ENCODE results near the gene SLAIN1.
A peak's percentile ranks its signal among the peaks of the same experiment; 100 is the strongest.
"Not testable (repeated sequence)": the region's sequence is repeated elsewhere in the genome, so short reads cannot be mapped to it uniquely, and the experiment has no call there.

The SLAIN1 gene

DNA sequence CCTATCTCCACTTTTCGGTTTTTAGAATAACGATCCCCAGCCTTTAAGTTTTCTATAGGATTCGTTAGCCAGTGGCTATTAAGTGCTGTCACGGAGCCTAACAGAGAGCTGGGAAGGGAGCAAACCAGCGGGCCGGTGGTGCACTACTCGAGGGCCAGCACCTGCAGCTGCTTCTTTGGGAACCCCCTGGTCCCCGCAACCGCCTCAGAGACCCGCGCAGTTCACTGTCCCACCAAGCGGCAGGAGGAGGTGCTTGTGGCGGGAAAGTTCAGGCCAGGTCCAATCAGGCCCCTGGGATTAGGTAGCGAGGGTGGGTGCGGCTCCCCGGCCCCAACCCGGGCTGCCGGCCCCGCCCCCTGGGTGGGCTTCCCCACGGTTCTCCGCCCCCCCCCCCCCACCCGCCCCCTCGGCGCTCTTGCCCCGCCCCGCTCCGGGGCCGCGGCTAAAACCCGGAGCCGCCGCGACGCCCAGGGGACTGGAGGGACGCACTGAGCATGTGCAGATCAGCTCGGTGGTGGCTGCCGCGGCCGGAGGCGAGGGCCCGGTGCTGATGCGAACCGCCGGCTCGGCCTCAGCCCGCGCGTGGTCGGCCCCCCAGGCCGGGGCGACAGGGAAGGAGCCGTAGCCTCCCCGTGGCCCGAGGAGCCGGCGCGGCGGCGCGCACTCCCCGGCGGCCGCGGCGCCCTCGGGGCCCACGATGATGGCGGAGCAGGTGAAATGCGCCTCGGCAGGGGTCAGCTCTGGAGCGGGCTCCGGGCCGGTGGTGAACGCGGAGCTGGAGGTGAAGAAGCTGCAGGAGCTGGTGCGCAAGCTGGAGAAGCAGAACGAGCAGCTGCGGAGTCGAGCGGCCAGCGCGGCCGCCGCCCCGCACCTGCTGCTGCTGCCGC lies at the start of gene SLAIN1:
SLAIN1 (plus strand) TSS at position 471 of the 887 bp plus-strand sequence; CDS start at position 698, 227 bp downstream.
- DNase-seq = peak; percentile 60

GRCh38 chr13:77650409-77650808 lies 47.1 kb upstream of the SLAIN1 start:
- DNase-seq = no peak

DNA sequence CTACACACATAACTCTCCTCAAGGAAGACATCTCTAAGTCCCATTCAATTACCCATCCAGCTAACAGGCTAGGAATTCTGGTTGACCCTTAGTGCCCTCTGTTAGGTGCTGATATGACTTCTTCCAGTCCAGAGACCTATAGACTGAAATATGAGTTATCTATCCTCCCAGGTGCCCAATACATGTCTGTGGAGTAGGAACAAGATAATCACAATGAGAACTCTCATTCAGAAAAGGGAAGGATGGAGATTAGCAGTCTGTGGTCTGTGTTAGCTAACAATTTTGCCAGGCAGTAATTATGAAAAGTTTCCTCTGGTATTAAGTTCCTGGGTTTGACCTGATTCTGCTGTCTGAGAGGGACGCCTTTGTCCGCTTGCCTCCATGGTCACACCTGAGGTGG lies 44.2 kb upstream of the SLAIN1 start:
- DNase-seq = no peak

GRCh38 chr13:77660016-77660415 lies 37.5 kb upstream of the SLAIN1 start:
- DNase-seq = not testable (repeated sequence)

DNA sequence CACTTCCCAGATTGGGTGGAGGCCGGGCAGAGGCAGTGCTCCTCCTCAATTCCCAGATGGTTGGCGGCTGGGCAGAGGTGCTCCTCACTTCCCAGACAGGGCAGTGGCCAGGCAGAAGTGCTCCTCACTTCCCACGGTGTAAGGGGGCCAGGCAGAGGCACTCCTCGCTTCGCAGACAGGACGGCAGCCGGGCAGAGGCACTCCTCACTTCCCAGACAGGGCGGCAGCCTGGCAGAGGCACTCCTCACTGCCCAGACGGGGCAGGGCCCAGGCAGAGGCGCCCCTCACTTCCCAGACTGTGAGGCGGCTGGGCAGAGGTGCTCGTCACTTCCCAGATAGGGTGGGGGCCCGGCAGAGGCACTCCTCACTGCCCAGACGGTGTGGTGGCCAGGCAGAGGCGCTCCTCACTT lies 36.6 kb upstream of the SLAIN1 start:
- DNase-seq = no peak

- DNase-seq = not testable (repeated sequence)
Observed at GRCh38 chr13:77662301-77662700, 35.2 kb upstream of the SLAIN1 start.

DNA sequence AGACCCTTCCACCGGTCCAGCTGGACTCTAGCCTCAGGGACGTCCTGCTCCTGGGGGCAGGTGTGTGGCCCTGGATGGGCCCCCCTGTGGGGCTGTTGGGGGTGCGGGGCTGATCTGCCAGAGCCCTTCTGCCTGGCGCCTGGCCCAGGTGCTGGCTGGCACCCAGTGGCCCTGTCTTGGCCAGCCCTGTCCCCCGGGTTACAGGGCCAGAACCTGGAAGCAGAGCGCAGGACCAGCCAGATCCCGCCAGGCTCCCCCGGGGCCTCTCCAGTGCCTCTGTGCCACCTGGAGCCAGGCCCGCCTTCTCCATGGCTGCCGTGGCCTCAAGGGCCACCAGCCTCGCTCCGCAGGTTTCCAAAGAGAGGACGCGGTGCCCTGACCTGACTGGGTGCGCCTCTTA lies 34.7 kb upstream of the SLAIN1 start:
- not testable (repeated sequence) for DNase-seq

GRCh38 chr13:77674852-77675251 lies 22.6 kb upstream of the SLAIN1 start:
- DNase-seq = no peak

GRCh38 chr13:77678691-77679235 lies 18.7 kb upstream of the SLAIN1 start:
- no peak for DNase-seq

DNA sequence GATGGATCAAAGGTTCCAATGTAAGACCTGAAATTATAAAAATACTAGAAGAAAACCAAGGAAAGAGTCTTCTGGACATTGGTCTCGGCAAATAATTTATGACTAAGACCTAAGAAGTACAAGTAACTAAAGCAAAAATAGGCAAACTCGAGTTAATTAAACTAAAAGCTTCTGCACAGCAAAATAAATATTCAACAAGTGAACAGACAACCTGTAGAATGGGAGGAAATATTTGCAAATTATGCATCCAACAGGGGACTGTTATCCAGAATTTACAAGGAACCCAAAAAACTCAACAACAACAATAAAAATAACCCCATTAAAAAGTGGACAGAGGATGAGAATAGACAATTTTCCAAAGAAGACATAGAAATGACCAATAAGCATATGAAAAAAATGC lies 9.7 kb upstream of the SLAIN1 start:
- DNase-seq = no peak

- DNase-seq = no peak
Observed at GRCh38 chr13:77691871-77692270, 5.6 kb upstream of the SLAIN1 start.

DNA sequence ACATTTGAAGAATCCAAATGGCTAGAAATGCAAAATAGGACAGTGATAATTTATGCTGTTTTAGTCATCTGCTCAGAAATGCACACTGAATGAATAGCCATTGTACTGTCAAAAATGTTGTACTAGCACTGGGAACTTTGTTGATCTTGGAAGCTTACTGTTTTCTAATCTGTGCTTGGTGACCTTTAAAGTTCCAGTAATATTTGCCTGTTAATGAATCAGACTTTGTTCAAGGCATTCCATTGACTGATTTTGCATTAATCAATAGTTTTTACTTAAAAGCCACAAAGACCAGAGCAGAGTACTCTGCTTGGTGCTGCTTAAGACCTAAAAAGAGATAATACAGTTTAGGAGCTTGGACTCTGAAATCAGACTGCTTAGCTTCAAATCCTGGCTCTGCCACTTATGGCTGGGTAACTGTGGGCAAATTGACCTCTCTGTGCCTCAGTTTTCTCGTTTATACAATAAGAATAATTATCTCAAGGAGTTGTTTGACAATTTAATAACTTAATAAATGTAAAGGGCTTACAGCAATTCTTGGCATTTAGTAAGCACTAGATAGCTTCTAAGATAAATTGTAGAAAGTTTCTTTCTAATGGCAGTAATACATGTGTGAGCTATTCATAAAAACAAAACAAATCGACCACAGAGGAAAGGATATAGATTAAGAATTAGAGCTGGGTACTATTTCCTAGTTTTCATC lies 4.6 kb upstream of the SLAIN1 start:
- DNase-seq = no peak

- DNase-seq = no peak
Observed at GRCh38 chr13:77693449-77693940, 4.0 kb upstream of the SLAIN1 start.

- no peak for DNase-seq
Observed at GRCh38 chr13:77696006-77696878, 1.2 kb upstream of the SLAIN1 start.

DNA sequence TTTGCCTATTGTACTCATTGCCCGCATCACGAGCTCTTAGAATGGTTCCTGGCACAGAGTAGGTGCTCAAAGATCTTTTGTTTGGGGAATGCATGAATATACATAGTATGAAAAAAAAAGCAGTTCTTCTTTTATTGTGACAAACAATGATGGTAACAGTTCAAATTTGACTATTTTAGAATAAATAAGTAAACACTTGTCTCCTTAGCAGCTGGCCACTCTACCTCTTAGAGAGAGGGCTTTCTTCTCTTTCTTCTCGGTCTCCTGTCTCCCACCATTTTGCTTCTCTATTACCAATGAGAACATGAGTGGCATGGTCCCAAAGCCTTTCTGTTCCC lies 639 bp upstream of the SLAIN1 start:
- DNase-seq = no peak

DNA sequence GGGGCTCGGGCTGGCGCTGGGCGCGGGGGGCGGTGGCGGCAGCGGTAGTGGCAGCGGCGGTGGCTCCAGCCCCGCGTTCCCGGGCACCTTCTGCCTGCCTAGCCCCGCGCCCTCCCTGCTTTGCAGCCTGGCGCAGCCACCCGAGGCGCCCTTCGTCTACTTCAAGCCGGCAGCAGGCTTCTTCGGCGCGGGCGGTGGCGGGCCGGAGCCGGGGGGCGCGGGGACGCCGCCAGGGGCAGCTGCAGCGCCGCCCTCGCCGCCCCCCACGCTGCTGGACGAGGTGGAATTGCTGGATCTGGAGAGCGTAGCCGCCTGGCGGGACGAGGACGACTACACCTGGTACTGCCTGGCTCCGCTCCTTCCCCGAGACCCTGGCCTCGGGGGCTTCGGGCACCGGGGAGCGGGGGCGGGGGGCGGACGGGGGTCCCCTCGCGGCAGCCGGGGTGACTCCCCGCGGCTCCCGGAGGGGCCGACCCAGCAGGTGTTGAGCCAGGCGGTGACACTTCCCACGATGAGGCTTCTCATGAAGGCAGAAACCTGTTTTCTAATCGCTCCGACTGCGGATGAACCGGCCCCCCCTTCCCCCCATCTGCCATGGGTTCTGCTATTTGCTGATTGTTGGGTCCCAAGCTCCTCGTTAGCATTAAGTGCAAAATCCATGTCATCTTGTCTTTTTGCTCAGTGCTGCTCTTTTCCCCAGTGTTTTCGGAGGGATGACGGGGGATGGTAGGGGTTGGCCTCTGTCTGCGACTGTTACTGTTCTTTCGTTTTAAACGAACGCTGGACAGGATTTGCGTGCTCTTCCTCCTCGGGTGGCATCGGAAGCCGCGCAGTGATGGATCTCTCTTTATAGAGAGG lies 943 bp downstream of the SLAIN1 start:
- peak; percentile 41 for DNase-seq

DNA sequence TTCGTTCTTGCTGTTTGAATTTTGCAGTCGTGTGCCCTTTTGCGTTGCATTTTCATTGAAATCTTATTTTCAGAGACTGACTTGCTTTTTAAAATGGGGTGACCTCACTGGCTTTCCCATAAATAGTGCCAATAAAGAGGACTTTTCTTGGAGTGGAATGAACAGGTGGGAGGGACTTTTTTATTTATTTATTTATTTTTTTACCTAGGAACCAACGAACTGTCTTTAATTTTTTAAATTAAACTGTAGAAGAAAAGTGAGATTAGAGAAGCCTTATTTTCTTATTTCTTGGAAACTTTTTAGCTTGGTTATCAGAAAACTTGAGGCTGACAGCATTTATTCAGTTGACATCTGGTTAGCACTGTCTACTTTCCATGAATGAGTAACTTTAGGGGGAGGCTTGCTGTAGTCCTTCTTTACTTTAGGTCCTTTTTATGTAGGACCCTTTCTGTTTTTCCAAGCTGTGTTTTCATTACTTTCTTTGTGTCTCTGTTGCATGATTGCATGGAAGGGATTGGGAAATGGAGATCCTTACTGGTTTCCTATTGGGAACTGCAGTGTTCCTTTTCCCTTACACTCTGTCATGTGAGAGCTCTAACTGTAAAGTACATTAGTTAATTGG lies 1.7 kb downstream of the SLAIN1 start:
- no peak for DNase-seq

GRCh38 chr13:77701305-77701704 lies 3.8 kb downstream of the SLAIN1 start:
- DNase-seq = no peak

DNA sequence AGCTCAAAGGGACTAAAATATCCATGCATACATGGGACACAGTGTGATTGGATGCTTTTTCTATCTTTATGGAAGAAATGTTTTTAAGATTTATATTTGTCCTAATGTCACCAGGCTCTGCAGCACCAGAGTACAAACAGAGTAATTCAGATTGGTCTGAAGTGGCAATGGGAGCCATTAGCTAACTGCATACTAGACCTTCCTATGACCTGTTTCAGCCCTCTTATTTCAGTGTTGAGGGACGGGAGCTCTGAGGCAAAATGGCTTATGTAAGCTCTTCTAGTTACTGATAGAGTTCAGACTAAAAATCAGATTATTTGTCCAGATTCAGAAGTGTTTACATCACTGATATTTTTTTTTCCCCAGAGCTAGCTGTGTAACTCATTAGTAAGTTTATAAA lies 4.9 kb downstream of the SLAIN1 start:
- no peak for DNase-seq

GRCh38 chr13:77703408-77703807 lies 5.9 kb downstream of the SLAIN1 start:
- no peak for DNase-seq

DNA sequence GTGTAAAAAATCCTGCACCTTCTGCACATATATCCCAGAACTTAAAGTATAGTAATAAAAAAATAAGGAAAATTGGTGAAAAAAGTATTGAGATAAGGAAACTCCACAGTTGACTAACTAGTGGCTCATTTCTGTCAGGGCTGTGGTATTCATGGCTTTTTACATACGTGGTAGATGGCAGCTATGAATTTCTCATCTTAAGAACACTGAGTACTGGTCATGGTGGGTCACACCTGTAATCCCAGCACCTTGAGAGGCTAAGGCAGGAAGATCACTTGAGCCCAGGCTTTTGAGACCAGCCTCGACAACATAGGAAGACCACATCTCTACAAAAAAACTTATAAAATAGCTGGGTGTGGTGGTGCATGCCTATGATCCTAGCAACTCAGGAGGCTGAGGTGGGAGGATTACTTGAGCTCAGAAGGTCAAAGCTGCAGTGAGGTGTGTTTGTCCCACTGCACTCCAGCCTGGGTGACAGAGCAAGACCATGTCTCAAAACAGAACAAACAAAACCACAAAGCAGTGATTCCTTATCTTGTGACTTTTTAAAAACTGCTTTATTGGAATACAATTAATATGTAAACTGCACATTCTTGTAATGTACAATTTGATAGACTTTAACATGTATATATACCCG lies 16.8 kb downstream of the SLAIN1 start:
- DNase-seq = no peak
